GM19043 (cell line): ENCODE results near the gene UBE2J1.
A peak's percentile ranks its signal among the peaks of the same experiment; 100 is the strongest.
"Not testable (repeated sequence)": the region's sequence is repeated elsewhere in the genome, so short reads cannot be mapped to it uniquely, and the experiment has no call there.

ENCODE experiments used
- ATAC-seq: cut with Tn5 transposase; IDR thresholded peaks from one replicate; pipeline ENCODE4 v1.9.1; 2021; ENCODE audit warnings: low read depth; ENCODE audit not compliant: unreplicated experiment

Gene UBE2J1

GRCh38 chr6:89321131-89321970 lies 31.2 kb downstream of the UBE2J1 start:
- no peak for ATAC-seq

DNA sequence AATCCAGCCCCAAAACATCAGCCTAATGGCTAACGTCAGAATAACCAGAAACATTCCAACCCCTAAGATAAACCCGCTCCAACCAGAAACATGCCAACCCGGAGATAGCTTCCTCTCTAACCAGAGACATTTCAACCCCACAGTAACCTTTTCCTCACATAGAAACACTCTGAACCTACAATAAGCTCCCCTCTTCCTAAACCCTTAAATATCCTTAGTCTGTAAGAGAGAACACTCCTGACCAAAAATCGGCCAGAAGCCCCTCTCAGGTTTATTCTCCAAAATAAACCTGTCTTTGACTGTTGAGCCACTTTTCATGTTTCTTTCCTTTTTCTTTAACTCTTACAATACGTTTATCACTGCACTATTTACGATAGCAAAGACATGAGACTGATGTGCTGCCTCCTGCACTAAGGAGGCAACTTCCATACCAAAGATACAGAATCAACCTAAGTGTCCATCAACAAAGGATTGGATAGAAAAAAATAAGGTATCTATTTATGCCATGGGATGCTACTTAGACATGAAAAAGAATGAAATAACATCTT lies 32.4 kb downstream of the UBE2J1 start:
- ATAC-seq = no peak

GRCh38 chr6:89317067-89317466 lies 35.5 kb downstream of the UBE2J1 start:
- ATAC-seq = no peak

GRCh38 chr6:89315249-89315885 lies 37.2 kb downstream of the UBE2J1 start, which contains the start of gene GABRR2:
Gene GABRR2 (minus strand): TSS chr6:89315299. CDS start chr6:89315165, 134 bp downstream.
- no peak for ATAC-seq

- no peak for ATAC-seq
Measured at GRCh38 chr6:89314692-89315091, 37.8 kb downstream of the UBE2J1 start.

GRCh38 chr6:89313006-89313405 lies 39.5 kb downstream of the UBE2J1 start:
- ATAC-seq = no peak

DNA sequence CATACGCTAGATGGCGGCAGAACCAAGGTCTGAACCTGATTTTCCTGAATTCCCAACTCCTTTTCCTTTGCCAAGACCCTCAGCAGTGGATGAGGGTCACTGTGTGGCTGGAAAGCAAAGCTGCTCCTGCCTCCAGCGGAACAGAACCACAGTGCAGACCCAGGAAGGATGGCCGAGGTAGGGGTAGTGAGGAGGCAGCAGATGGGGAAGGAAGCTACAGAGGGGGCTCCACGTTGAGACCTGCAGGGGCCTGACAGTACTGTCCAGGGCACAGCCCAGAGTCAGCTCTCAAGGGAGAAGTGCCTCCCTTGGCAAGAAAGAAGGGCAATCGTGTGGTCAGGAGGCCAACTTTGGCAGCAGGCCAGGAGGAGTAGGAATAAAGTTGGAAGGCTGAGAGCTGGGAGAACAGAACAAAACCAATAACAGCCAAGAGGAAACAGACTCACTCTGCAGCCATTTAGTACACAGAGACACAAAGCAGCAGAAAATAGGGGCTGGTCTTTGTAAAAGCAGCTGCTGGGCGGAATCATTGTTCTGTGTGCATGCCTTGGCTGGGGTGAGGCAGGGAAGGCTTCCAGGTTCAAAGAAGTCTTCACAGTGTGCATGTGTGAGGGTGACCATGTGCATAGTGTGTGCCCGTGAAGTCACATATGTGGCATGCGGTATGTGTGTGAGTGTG lies 40.5 kb downstream of the UBE2J1 start:
- ATAC-seq = no peak

GRCh38 chr6:89311530-89311852 lies 41.0 kb downstream of the UBE2J1 start:
- ATAC-seq = no peak

DNA sequence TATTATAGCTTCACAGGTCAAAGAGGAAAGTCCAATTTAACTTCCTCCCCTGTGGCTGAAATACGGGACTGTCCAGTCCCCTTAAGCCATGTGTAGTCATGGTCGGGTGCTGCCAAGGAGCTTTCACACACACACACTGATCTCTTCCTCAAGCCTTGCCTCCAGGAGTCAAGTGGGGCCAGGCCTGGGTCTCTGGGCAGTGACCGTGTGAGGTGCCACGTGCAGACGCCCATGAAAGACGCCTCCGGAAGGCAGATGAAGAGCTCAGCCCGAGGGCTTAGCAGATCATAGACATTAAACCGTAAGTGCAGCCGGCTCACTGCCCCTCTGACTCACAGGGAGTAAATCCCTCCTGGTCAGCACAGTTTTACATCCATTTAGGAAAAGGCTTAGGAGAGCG lies 41.6 kb downstream of the UBE2J1 start:
- no peak for ATAC-seq

- ATAC-seq = no peak
Measured at GRCh38 chr6:89308525-89309395, 43.8 kb downstream of the UBE2J1 start.

- ATAC-seq = not testable (repeated sequence)
Measured at GRCh38 chr6:89304517-89304916, 48.0 kb downstream of the UBE2J1 start.

DNA sequence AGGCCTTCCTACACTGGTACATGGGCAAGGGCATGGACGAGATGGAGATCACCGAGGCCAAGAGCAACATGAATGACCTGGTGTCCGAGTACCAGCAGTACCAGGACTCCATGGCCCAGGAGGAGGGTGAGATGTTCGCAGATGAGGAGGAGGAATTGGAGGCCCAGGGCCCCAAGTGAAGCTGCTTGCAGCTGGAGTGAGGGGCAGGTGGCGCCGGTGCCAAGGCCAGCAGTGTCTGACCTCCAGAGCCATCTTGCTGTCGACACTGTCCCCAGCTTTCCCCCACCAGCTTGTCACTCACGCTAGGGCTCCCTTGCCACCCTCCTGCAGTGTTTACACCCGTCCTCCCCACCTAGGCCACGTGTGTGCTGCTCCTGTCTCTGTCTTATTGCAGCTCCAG lies 49.6 kb downstream of the UBE2J1 start:
- ATAC-seq = no peak

- ATAC-seq = no peak
Measured at GRCh38 chr6:89302195-89302770, 50.2 kb downstream of the UBE2J1 start.

DNA sequence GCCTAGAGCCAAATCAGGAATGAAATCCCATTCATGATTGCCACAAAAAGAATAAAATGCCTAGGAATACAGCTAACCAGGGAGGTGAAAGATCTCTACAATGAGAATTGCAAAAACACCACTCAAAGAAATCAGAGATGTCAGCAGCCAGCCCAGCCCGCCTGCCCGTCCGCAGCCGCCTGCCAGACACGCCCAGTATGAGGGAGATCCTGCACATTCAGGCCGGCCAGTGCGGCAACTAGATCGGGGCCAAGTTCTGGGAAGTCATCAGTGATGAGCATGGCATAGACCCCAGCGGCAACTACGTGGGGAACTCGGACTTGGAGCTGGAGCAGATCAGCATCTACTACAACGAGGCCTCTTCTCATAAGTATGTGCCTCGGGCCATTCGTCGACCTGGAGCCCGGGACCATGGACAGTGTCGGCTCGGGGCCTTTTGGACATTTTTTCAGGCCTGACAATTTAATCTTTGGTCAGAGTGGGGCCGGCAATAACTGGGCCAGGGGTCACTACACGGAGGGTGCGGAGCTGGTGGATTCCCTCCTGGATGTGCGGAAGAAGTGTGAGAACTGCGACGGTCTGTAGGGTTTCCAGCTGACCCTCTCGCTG lies 50.8 kb downstream of the UBE2J1 start:
- ATAC-seq = no peak

- no peak for ATAC-seq
Measured at GRCh38 chr6:89299466-89299850, 53.1 kb downstream of the UBE2J1 start.

DNA sequence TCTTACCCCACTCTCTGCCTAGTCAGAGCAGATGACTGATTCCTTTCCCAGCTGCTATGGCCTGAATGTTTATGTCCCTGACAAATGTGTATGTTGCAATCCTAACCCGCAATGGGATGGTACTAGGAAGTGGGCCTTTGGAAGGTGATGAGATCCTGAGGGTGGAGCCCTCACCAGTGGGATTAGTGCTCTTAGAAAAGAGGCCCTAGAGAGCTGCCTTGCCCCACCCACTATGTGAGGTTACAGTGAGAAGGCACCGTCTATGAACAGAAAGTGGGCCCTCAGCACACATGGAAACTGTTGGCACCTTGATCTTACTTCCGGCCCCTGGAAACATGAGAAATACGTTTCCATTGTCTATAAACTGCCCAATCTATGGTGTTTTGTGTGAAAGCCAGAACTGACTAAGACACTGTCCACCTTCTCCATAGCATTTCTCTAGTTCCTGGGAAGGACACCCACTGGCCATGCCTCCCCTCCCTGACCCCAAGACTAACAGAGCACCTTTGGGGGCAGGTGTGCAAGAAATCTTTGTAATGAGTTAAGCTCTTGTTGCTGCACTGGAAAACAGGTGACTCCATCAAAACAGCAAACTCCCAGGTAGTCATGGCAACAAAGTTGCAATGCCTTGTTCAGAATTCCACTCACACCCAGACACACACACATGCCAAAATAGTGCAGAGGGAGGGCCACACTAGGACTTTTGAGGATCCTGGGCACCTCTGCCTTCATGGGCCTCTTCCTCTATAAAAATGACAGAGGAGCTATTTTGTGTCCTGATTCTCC lies 53.6 kb downstream of the UBE2J1 start:
- peak; percentile 58 for ATAC-seq

DNA sequence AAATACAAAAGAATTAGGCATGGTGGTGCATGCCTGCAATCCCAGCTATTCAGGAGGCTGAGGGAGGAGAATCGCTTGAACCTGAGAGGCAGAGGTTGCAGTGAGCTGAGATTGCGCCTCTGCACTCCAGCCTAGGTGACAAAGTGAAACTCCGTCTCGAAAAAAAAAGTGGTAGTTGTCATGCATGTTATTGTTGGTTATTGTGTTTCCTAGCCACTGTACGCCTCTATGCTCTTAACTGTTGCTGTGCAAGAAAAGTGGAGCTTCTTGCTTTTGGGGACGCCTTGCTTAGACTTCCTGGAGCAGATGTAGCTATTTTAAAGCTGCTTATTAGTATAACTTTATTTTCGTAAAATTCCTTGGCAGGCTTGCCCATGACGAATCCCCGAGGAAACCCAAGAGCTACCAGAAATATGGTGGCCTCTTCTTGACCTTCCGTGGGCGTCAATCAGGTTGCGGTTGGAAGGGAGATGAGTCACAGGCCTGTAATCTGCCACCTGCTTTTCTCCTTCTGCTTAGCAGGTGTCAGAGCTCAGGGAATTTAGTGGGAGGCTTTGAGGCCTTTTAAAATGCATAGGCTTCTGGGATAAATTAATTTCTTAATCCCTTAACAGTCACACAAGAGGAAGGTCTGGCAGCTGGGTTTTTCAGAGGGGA lies 54.7 kb downstream of the UBE2J1 start:
- ATAC-seq = peak; percentile 84

DNA sequence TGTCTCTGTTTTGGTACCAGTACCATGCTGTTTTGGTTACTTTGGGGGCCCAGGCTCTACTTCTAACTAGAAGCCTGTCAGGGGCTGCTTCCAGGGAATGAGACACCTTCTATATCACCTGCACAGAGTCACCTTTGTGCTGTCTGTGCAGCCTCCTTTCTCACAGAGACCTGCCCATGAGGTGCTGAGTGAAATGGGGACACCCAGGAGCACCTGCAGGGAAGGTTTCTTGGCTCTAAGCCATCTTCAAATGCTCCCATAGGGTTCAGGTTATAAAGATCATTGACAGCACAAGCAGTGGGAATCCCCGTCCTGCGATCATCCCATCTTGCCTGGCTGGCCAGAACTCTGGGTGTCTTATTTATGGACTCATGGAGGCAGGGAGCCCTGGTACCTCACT lies 56.5 kb downstream of the UBE2J1 start:
- no peak for ATAC-seq
